Esophagus squamous epithelium (tissue), 5 donors: ENCODE results near the gene SEC31A. TPM values are rescaled to one million over a fixed set of nuclear protein-coding genes. Genes with fewer than 3 reads are reported as not detected.
"Not testable (repeated sequence)": the region's sequence is repeated elsewhere in the genome, so short reads cannot be mapped to it uniquely, and the experiment has no call there.

Experiments
- DNase-seq: peaks from one replicate; lab custom pipeline; 2025; lab: John Stamatoyannopoulos, UW
- H3K27ac ChIP-seq, 4 donors: fragments of 200-600 bp; sonication (generic); one replicate each; pipeline ENCODE4 v1.5.1; 2016 to 2019; ENCODE audit warnings: mild to moderate bottlenecking in 1 of 4
- H3K27me3 ChIP-seq, 4 donors: fragments of 200-600 bp; sonication (generic); 1 replicate in 3 of 4; 2 replicates in 1 of 4; pipeline versions ENCODE4 v1.5.1 to v1.6.0; 2017 to 2021; ENCODE audit warnings: antibody characterized with exemption in 1 of 4
- H3K36me3 ChIP-seq, 3 donors: fragments of 200-600 bp; sonication (generic); one replicate each; pipeline ENCODE4 v1.5.1; 2016 to 2019
- H3K4me1 ChIP-seq, 3 donors: fragments of 200-600 bp; sonication (generic); one replicate each; pipeline ENCODE4 v1.5.1; 2017 to 2019
- H3K4me3 ChIP-seq, 4 donors: fragments of 200-600 bp; sonication (generic); 1 replicate in 3 of 4; 2 replicates in 1 of 4; pipeline ENCODE4 v1.5.1; 2016 to 2019; ENCODE audit warnings: mild to moderate bottlenecking in 2 of 4, moderate library complexity in 1 of 4
- H3K9me3 ChIP-seq, 3 donors: fragments of 200-600 bp; sonication (generic); one replicate each; pipeline ENCODE4 v1.5.1; 2016 to 2019
- CTCF ChIP-seq, 6 experiments: fragments of 450-650 bp in 4 of 6; fragments of 200-600 bp in 2 of 6; sonication (generic) in 2 of 6; IDR thresholded peaks; one replicate each; pipeline ENCODE4 v1.5.1; 2016 to 2019; ENCODE audit warnings: antibody characterized with exemption in 6 of 6, mild to moderate bottlenecking in 4 of 6, moderate library complexity in 4 of 6
- POLR2A ChIP-seq, 4 donors: fragments of 450-650 bp; IDR thresholded peaks; one replicate each; pipeline ENCODE4 v1.6.1; 2017; ENCODE audit warnings: antibody characterized with exemption in 4 of 4, mild to moderate bottlenecking in 4 of 4, moderate library complexity in 3 of 4
- WGBS, 2 donors: methylation state at CpG; one replicate each; pipeline ENCODE4 v1.1.5; 2018; 5-methylcytosine and 5-hydroxymethylcytosine counted together
- intact Hi-C: fragments of 100-400 bp; cut with DNase I; formaldehyde crosslinking; loops from one replicate; pipeline ENCODE4 v1.15.0; 2022
- total RNA-seq, 4 donors: library from RNA; depleted of rRNA; stranded (reverse); fragments of >200 nt; gene quantifications; one replicate each; pipeline ENCODE4 v1.1.0, GENCODE V29; 2016
- donor health status: DM: yes; HTN: yes; CAD: no.

The SEC31A gene
- total RNA-seq, 4 donors from 2014 or later: 88.8 to 161 (median 128) TPM

GRCh38 chr4:82823062-82823461 lies 67.9 kb downstream of the SEC31A start:
- Histone ChIP-seq H3K9me3 (no peaks in the 10 kb centered on the region), H3K27ac (no peak overlapping the region), H3K27me3 (no peaks in the 10 kb centered on the region), H3K36me3 (peaks cover 29 to 100% (median 61%) of the 10 kb centered on the region in 3 donors), H3K4me3 (no peak overlapping the region), H3K4me1 (no peaks in the 10 kb centered on the region)
- TF ChIP-seq CTCF (IDR thresholded peaks at IDR 0.05) (no peak), POLR2A (IDR thresholded peaks at IDR 0.05) (no peak)
- WGBS, 2 donors: 91 to 93% methylated on average over 5 of the region's 5 CpGs
- no peak for DNase-seq
- intact Hi-C loops: no loop called here

- H3K27me3 ChIP-seq: no peaks in the 10 kb centered on the region
- H3K4me1 ChIP-seq: no peaks in the 10 kb centered on the region
- H3K4me3 ChIP-seq: no peak overlapping the region
- no peak for DNase-seq
- peaks cover 23 to 93% (median 49%) of the 10 kb centered on the region in 3 donors for H3K36me3 ChIP-seq
- no peak for TF ChIP-seq CTCF (IDR thresholded peaks at IDR 0.05)
- no peak for TF ChIP-seq POLR2A (IDR thresholded peaks at IDR 0.05)
- no peak overlapping the region for H3K27ac ChIP-seq
- 24 to 36% methylated on average over 2 of the region's 2 CpGs for WGBS, 2 donors
- H3K9me3 ChIP-seq: no peaks in the 10 kb centered on the region
- intact Hi-C loops: no loop called here
Observed at GRCh38 chr4:82820689-82821088, 70.3 kb downstream of the SEC31A start.

- DNase-seq: no peak
- Histone ChIP-seq H3K27me3 (no peaks in the 10 kb centered on the region), H3K4me1 (no peaks in the 10 kb centered on the region), H3K9me3 (no peaks in the 10 kb centered on the region), H3K36me3 (peaks cover 15 to 76% (median 37%) of the 10 kb centered on the region in 3 donors), H3K4me3 (no peak overlapping the region), H3K27ac (no peak overlapping the region)
- no peak for TF ChIP-seq POLR2A (IDR thresholded peaks at IDR 0.05)
- no peak for TF ChIP-seq CTCF (IDR thresholded peaks at IDR 0.05)
- intact Hi-C loops: no loop called here
- 71 to 90% methylated on average over 2 of the region's 2 CpGs for WGBS, 2 donors
Observed at GRCh38 chr4:82818664-82819662, 72.0 kb downstream of the SEC31A start.

- H3K9me3 ChIP-seq, H3K4me3 ChIP-seq, H3K27me3 ChIP-seq, intact Hi-C loops, DNase-seq, H3K27ac ChIP-seq, H3K4me1 ChIP-seq: not testable (repeated sequence)
- H3K36me3 ChIP-seq: peaks cover 7 to 55% (median 17%) of the 10 kb centered on the region in 3 donors
- 96 to 98% methylated on average over 5 to 6 of the region's 6 CpGs for WGBS, 2 donors
Observed at GRCh38 chr4:82816874-82817273, 74.1 kb downstream of the SEC31A start.

GRCh38 chr4:82814034-82814433 lies 76.9 kb downstream of the SEC31A start:
- DNase-seq: no peak
- no peak overlapping the region for H3K27ac ChIP-seq
- WGBS, 2 donors: 33 to 73% methylated on average over 1 of the region's 1 CpG
- H3K27me3 ChIP-seq: no peaks in the 10 kb centered on the region
- peaks cover 0 to 27% (median 7%) of the 10 kb centered on the region in 3 donors for H3K36me3 ChIP-seq
- no peak overlapping the region for H3K4me3 ChIP-seq
- H3K9me3 ChIP-seq: no peaks in the 10 kb centered on the region
- intact Hi-C loops: no loop called here
- H3K4me1 ChIP-seq: no peaks in the 10 kb centered on the region
- no peak for TF ChIP-seq CTCF (IDR thresholded peaks at IDR 0.05)
- TF ChIP-seq POLR2A (IDR thresholded peaks at IDR 0.05): no peak
